GM12891 (cell line): Measurements from ENCODE around the gene RPS6KA3.
"Not testable (repeated sequence)": the region's sequence is repeated elsewhere in the genome, so short reads cannot be mapped to it uniquely, and the experiment has no call there.

ENCODE experiments used
- POLR2A ChIP-seq: IDR thresholded peaks from 2 replicates; pipeline ENCODE4 v1.6.1; 2011; ENCODE audit warnings: low read depth, low read length, control low read depth
- POLR2AphosphoS5 ChIP-seq: IDR thresholded peaks from 2 replicates; pipeline ENCODE4 v1.6.1; 2011; ENCODE audit warnings: low read depth, low read length, control low read depth
- POU2F2 ChIP-seq: IDR thresholded peaks from 2 replicates; pipeline ENCODE4 v1.6.1; 2011; ENCODE audit warnings: low read depth, mild to moderate bottlenecking, control low read depth, low read length, moderate library complexity

DNA sequence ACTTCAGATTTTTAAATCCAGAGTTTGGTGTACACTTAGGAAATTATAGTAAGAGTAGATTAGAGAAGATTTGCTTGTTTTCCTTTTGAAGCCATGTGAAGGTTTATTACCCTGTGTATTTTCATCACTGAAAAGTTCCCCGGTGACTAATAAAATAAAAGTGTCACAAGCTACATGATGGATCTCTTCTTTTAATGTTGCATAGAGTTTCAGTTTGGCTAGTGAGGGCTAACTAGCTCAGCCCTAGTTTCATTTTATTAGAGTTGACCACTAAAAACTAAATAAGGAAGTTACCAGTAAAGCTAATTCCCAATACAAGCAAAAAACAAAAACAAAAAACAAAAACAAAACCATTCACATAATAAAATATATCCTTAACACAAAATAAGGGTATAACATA, 139.9 kb downstream of the RPS6KA3 start:
- not testable (repeated sequence) for TF ChIP-seq POLR2AphosphoS5, POU2F2, POLR2A
